ENCODE measurements around the gene NDUFB5.

The NDUFB5 gene

GRCh38 chr3:179658606-179659005 lies 54.0 kb downstream of the NDUFB5 start:
- DNase-seq (ENCODE audit: low read depth, low spot score): no peak
- ChIA-PET POLR2A (no interaction called here), CTCF (interaction anchor here (0.6 to 1.5 kb wide), 3 partner anchors 9 to 56 kb away, joined by 3 to 5 read pairs (median 3); no protein-coding TSS in a partner anchor)
- no peak for TF ChIP-seq CTCF (IDR thresholded peaks at IDR 0.05; ENCODE audit: insufficient read depth, low read length, missing control alignments)
- H3K4me3 ChIP-seq (ENCODE audit: low read depth, low read length): no peak overlapping the region

- CTCF ChIA-PET: interaction anchor here (1.0 to 3.7 kb wide), 3 partner anchors 8 to 11 kb away, joined by 3 to 15 read pairs (median 4); partner anchors contain the start of gene USP13
- TF ChIP-seq CTCF (IDR thresholded peaks at IDR 0.05; ENCODE audit: insufficient read depth, low read length, missing control alignments): no peak
- POLR2A ChIA-PET: no interaction called here
- H3K4me3 ChIP-seq (ENCODE audit: low read depth, low read length): no peak overlapping the region
- no peak for DNase-seq (ENCODE audit: low read depth, low spot score)
Measured at GRCh38 chr3:179660872-179661271, 56.3 kb downstream of the NDUFB5 start.

DNA sequence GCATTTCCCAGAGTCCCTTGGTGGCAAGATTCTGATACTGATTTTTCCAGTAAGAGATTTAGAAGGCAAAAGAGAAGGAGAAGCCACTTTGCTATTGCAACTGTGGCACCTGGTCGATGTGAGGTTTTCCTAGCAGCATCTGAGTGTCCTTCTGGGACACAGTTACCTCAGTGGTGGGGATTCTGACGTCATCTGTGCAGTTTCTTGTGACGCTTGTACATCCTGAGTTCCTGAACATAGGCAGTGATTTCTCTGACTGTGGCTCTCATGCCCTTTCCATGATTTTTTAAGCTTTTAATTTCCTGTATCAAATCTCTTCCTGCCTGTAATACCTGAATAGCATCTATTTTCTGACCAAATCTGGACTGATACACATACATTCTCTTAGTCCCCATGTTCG lies 57.2 kb downstream of the NDUFB5 start:
- TF ChIP-seq CTCF (IDR thresholded peaks at IDR 0.05; ENCODE audit: insufficient read depth, low read length, missing control alignments): no peak
- ChIA-PET CTCF (interaction anchor here (1.7 to 3.7 kb wide), 2 partner anchors 9 to 12 kb away, joined by 6 to 15 read pairs; partner anchors contain the start of gene USP13), POLR2A (no interaction called here)
- no peak for DNase-seq (ENCODE audit: low read depth, low spot score)
- H3K4me3 ChIP-seq (ENCODE audit: low read depth, low read length): no peak overlapping the region

DNA sequence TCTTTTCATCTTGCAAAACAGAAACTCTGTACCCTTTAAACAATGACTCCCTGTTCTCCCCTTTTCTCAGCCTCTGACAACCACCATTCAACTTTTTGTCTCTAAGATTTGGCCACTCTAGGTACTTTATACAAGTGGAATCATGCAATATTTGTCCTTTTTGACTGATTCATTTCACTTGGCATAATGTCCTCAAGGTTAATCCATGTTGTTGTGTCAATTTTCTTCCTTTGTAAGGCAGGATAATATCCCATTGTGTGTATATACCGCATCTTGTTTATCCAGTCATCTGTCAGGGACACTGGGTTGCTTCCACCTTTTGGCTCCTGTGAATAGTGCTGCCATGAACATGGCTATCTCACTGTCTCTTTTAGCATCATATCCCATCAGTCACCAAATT lies 58.5 kb downstream of the NDUFB5 start:
- ChIA-PET CTCF (interaction anchor here (0.6 to 3.7 kb wide), 3 partner anchors 11 to 30 kb away, joined by 3 to 15 read pairs (median 6); partner anchors contain the start of gene USP13), POLR2A (interaction anchor here (1.0 kb wide), 1 partner anchor 9 kb away, joined by 4 read pairs; no protein-coding TSS in a partner anchor)
- H3K4me3 ChIP-seq (ENCODE audit: low read depth, low read length): no peak overlapping the region
- no peak for DNase-seq (ENCODE audit: low read depth, low spot score)
- TF ChIP-seq CTCF (IDR thresholded peaks at IDR 0.05; ENCODE audit: insufficient read depth, low read length, missing control alignments): no peak

DNA sequence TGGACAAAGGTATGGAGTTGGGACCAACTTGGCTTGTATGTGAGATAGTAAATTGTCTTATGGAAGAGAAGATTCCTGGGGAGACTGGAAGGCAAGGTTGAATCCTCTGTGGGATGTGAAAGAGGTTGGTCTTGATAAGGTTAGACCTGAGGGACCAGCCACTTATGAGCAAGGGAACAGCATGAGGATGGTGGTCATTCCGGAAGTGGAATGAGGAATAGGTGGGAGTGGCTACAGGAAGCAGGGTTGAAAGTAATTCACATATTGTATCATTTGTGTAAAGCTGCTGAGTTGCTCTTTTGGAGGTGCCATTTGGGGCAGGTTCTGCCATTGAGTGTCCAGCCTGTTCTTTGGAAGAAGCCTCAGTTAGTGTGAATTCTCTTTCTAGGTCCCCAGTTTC lies 61.4 kb downstream of the NDUFB5 start:
- no peak overlapping the region for H3K4me3 ChIP-seq (ENCODE audit: low read depth, low read length)
- no peak for DNase-seq (ENCODE audit: low read depth, low spot score)
- ChIA-PET CTCF (no interaction called here), POLR2A (no interaction called here)
- no peak for TF ChIP-seq CTCF (IDR thresholded peaks at IDR 0.05; ENCODE audit: insufficient read depth, low read length, missing control alignments)

DNA sequence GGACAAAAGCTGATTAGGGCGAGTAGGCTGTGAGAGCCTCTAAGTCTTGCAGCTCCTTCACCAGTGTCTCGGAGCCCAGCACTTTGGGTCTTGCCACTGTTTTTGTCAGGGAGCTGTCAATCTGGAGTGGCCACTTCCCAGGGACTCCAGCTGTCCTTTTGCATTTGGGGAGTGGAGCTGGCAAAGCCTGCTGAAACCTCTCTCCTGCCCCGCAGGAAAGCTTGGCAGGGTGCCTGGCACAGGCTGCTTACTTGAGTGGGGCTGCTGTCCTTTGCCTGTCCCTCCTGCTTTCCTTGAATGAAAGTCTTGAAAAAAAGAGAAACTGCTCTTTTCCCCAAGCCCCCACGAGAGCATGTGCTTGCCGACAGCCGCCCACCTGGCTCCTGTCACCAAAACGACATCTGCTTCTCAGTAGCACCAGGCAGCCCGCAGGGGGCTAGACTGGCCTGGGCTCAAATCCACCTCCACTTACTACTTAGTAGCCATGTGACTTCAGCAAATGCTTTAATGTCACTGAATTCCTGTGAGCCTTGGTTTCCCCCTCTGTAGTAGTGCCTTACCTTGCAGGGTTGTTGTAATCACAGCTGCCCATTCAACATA lies 61.9 kb downstream of the NDUFB5 start:
- ChIA-PET POLR2A (no interaction called here), CTCF (no interaction called here)
- TF ChIP-seq CTCF (IDR thresholded peaks at IDR 0.05; ENCODE audit: insufficient read depth, low read length, missing control alignments): no peak
- H3K4me3 ChIP-seq (ENCODE audit: low read depth, low read length): no peak overlapping the region
- no peak for DNase-seq (ENCODE audit: low read depth, low spot score)

Measured in AG04449 (cell line).